Measurements from ENCODE around the gene OGT.
A peak's percentile ranks its signal among the peaks of the same experiment; 100 is the strongest.
"Not testable (repeated sequence)": the region's sequence is repeated elsewhere in the genome, so short reads cannot be mapped to it uniquely, and the experiment has no call there.

OGT gene

DNA sequence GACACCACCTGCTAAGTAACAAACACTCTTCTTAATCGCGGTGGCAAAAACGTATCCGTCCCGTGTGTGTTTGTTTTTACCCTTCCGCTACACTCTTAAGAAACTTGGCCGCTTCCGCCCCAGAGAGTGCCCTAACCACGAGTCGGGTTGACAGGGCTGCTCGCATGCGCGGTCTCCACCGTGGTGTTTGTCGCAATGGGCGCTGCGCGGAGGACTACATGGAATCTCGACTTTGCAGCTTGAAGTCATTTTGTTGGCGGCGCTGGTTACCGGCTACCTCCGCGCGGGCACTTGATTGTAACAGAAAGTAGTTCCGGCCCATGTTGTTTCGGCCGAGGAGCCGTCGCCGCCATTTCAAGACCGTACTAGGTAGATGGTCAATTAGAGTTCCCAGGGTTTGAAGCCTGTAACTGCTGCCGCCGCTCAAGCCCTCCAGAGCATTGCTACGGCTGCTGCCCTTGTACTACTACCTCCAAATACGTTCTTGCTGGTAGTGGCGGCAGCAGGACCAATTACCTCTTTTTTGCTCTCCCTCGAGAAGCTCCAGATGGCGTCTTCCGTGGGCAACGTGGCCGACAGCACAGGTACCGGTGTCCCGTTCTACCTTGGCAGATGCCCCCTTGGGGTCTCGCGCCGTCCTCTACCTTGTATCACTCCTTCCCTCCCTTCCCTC is at the start of gene OGT:
OGT (plus strand) TSS at position 352 of the 673 bp plus-strand sequence; CDS start at position 548, 196 bp downstream.
- peak; percentile 91 for DNase-seq (ENCODE audit: low read depth)

DNA sequence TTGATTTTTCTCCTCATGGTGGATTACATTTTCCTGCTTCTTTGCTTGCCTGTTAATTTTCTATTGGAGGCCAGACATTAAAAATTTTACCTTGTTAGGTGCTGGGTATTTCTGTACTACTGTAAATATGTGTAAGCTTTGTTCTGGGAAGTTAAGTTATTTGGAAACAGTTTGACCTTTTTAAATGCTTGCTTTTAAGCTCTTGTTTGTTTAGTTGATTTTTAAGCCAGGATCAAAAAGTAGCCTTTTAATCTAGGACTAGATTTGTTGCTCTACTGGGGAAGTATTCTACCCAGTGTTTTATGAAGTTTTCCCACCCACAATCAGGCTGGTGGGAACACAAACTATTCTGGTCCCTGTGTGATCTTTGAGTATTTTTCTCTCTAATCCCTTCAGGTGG is 45.1 kb upstream of the OGT start:
- no peak for DNase-seq (ENCODE audit: low read depth)

DNA sequence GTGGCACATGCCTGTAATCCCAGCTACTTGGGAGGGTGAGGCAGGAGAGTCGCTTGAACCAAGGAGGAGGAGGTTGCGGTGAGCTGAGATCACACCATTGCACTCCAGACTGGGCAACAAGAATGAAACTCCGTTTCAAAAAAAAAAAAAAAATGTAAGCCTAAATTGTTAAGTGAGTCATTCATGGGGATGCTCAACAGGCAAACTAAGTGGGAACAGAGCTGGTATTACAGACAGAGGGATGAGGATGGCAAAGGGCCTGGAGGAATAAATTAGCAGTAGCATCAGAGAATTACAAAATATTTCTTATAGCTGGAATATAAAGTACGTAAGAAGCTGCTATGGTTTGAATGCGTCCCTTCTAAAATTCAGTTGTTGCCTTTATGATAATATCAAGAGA is 43.4 kb upstream of the OGT start:
- no peak for DNase-seq (ENCODE audit: low read depth)

DNA sequence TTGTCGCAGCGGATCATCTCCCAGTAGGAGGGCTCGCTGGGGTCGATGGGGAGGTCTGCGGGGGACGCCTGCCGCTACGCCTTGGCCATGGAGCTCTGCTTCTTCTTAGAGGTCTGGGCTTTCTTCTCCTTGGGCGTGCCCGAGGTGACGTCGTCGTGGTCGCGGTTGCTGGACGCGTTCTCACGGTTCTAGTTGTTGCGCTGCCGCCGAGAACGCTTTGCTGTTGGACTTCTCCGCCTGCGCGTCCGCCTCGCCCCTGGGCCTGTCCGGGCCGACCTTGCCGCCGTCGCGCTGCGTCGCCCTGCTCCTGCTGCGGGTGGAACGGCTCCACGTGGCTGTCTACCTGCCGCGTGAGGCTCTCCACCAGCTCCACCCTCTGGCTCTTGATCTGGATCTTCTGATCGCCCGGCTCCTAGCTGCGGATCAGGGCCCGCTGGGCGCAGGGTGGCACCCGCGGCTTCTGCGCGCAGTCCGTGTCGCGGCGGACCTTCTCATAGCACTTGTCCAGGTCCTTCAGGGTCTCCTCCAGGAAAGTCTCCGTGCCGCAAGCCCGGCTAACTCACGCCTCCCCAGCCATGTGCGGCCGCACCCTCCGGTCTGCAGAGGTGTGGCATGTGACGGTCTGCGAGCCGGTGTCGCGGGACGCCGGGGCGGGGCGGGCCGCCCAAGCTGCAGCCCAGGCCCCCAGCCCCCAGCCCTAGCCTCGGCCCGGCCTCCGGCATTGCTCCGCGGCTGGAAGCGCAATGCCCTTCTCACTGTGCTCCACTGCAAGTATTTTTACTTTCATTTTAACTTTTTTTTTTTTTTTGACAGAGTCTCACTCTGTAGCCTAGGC is 40.5 kb upstream of the OGT start:
- DNase-seq (ENCODE audit: low read depth) = peak; percentile 9

DNA sequence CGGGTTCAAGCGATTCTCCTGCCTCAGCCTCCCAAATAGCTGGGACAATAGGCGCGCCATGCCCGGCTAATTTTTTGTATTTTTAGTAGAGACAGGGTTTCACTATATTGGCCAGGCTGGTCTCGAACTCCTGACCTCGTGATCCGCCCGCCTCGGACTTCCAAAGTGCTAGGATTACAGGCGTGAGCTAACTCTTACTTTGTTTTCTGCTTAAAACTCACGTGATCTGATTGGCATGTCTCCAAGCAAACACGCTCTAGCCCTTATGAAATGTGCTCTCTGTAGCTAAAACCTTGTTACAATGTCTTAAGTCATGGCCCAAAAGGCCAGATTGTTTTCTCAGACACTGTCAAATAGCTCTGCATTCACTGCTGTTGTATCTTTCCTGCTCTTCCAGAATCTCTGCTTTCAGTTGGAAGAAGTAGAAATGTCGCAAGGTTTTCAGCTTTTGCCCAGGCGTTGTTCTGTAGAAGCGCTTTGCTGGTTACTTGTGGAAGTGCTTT is 39.7 kb upstream of the OGT start:
- peak; percentile 3 for DNase-seq (ENCODE audit: low read depth)

GRCh38 chrX:71495979-71496378 is 36.9 kb upstream of the OGT start:
- DNase-seq (ENCODE audit: low read depth) = not testable (repeated sequence)

DNA sequence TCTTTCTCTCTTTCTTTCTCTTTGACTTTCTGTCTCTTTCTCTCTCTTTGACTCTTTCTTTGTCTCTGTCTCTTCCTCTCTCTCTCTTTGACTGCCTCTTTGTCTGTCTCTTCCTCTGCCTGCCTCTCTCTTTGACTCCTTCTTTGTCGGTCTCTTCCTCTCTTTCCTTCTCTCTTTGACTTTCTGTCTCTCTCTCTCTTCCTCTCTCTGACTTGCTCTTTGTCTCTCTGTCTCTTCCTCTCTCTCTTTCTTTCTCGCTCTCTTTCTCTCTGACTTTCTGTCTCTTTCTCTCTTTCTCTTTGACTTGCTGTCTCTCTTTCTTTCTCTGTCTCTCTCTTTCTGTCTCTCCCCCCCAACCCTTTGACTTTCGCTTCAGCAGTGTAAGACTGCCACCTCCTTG is 36.4 kb upstream of the OGT start:
- DNase-seq (ENCODE audit: low read depth) = no peak

DNA sequence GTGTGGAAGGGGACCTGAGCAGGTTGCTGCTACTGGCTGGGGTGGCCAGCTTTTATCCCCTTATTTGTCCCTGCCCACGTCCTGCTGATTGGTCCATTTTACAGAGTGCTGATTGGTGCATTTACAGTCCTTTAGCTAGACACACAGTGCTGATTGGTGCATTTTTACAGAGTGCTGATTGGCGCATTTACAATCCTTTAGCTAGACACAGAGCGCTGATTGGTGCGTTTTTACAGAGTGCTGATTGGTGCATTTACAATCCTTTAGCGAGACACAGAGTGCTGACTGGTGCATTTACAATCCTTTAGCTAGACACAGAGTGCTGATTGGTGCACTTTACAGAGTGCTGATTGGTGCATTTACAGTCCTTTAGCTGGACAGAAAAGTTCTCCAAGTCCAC is 30.8 kb upstream of the OGT start:
- not testable (repeated sequence) for DNase-seq (ENCODE audit: low read depth)

DNA sequence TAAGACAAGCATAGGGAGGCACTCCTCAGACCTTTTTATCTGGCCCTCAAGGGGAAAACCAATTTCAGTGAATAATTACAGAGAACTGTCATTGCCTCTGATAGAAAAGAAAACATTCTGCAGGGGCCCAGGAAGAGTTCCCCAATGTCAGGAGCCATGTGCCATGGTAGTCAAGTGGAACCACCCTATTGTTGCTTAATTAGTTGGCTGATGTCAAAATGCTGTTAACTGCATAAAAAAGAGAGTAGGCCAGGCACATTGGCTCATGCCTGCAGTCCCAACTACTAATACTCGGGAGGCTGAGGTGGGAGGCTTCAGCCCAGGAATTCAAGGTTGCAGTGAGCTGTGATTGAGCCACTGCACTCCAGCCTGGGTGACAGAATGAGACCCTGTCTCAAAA is 28.6 kb upstream of the OGT start:
- DNase-seq (ENCODE audit: low read depth) = no peak

DNA sequence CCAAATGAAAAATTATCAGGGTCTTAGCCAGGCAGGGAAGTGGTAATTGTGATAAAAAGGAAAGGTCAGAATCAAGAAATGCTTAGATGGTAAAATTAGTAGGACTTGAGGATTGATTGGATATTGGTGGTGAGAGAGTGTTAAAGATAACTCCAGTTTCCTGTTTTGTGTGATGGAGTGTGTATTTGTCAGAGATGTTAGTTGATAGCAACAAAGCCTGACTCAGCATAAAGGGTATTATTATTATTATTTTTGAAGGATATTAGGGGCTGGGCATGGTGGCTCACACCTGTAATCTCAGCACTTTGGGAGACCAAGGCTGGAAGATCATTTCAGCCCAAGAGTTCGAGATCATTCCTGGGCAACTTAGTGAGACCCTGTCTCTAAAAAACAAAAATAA is 23.6 kb upstream of the OGT start:
- no peak for DNase-seq (ENCODE audit: low read depth)

DNA sequence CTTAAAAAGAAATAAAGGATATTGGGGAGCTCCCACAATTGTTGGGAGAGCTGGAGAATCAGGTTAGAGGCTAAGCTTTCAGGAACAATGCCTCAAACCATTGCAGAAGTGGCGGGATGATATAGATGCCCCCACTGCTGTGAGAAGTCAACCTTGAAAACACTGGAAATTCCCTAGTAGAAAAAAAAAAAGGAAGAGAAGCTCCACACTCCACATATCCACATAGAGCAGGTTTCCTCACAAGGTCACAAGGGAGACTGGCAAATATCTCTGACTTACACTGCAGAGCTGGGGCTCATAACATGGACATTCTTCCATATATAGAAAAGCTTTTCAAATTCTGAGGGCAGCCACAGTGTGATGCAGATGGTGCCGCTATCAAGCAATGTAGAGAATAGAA is 22.7 kb upstream of the OGT start:
- no peak for DNase-seq (ENCODE audit: low read depth)

GRCh38 chrX:71513731-71514130 is 19.2 kb upstream of the OGT start:
- DNase-seq (ENCODE audit: low read depth) = not testable (repeated sequence)

DNA sequence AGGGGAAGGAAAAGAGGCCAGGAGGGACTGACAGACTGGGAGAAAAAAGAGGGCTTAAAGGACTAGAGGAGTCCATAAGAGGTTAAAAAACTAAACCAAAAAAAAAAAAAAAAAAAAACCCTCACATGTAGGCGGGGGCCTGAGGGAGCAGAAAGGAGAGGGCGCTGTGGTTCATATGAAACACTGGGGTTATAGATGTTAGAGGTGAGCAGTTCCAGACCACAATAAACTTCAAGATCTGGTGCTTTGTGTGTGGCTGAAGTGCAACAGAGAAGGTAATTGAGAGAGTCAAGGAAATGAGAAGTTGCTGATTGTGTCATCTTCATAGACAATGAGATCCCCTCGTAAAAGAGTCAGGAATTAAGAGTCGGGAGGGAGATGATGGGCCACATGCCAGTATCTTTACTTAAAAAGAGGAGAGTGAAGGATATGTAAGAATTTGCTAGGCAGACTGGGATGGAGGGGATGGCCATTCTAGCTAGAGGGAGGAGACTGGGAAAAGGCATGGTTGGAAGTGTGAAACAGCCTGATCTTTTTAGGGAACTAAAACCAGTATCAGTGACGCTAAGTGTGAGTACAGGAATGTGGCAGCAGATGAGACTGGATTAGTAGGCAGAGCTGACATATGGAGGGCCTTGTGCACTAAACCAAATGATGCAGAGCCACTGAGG is 18.4 kb upstream of the OGT start:
- DNase-seq (ENCODE audit: low read depth) = no peak

DNA sequence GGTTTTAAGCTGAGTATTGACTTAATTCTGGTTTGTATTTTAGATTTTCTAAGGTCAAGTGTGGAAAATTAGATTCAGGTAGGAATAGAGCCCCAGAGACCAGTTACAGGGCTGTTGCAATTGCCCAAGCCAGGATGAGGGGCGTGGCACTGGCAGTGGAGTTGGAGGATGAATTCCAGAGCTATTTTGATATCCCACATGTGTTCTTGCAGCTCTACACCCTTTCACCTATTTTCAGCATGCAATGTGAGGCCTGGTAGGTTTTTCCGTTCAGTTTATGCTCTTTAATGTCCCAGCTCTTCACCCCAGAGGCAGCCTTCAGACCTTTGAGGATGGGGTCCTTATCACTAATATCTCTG is 17.9 kb upstream of the OGT start:
- DNase-seq (ENCODE audit: low read depth) = no peak

GRCh38 chrX:71525316-71525715 is 7.6 kb upstream of the OGT start:
- no peak for DNase-seq (ENCODE audit: low read depth)

DNA sequence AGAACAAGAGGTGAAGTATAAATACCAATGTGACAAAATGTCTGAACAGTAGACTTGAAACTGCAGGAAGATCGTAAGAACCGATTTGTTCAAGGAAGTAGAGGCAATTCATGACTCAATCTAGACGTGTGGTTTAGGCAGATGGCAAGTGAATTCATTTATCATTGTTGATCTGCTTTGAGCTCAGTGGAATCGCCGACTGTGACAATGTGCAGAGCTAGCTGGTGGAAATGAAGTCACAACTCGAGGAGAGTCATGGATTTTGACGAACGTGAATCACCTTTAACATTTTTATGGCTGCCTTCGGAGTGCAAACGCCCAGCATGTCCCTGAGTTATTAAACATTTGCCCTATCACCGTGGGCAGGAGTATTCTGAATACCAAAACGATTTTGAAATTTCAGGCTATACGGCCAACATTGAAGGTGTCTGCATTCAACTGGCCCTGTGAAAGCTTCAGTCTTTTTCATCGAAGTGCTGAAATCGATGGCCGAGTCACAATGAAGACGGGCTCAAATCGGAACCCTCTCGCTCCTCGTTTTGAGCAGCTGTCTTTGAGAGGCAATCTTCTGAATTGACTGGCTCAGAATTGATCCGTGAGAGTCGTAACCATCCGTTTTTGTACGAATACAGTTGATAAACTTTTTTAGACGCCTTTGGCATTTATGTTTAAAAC is 689 bp upstream of the OGT start:
- DNase-seq (ENCODE audit: low read depth) = no peak

GRCh38 chrX:71533516-71533850 is 579 bp downstream of the OGT start:
- no peak for DNase-seq (ENCODE audit: low read depth)

DNA sequence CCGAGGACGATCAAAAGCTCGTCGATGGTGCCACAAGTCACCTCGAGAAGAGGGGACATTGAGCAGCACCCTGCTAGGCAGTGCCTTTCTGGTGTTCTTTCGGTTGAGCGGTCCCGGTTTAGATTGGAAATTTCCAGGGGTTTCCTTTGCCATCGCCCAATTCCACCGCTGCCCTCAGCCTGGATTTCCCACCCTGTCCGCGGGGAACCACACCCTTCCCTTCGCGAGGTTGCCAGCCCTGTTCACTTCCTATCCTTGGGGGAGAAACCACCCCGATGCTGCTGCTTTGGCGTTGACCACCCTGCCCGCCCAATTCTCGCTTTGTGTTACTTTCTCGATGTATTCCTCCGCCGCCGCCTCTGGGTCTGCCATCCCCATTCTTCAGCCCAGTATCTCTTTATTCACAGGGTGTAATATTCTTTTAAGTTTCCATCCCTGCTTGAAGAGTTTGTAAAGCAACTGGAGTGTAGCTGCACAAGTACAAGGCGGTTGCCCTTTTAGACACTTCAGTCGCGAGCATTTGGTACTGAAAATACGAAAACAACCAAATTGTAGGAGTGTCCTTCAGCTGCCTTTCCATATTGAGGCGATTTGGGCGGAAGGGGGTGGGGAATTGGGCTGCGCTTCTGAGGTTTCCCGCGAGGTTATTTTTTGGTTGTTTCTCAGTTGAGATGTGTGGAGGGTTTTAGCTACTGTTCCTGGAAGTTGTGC is 1.1 kb downstream of the OGT start:
- no peak for DNase-seq (ENCODE audit: low read depth)

- DNase-seq (ENCODE audit: low read depth) = no peak
Measured at GRCh38 chrX:71534773-71535544, 2.1 kb downstream of the OGT start.

GRCh38 chrX:71536285-71536684 is 3.4 kb downstream of the OGT start:
- DNase-seq (ENCODE audit: low read depth) = no peak

- DNase-seq (ENCODE audit: low read depth) = no peak
Measured at GRCh38 chrX:71537743-71538142, 4.8 kb downstream of the OGT start.
